H1 (cell line): ENCODE results near the gene ANKH. TPM values are rescaled to one million over a fixed set of nuclear protein-coding genes. Genes with fewer than 3 reads are reported as not detected.

Source experiments
- GABPA ChIP-seq: IDR thresholded peaks from 2 replicates; pipeline ENCODE4 v1.6.1; 2011; ENCODE audit warnings: mild to moderate bottlenecking, low read length, moderate library complexity, borderline replicate concordance; ENCODE audit not compliant: insufficient read depth
- POLR2AphosphoS5 ChIP-seq: IDR thresholded peaks from 2 replicates; pipeline ENCODE4 v1.6.1; 2011; ENCODE audit warnings: low read depth, low read length
- SIN3A ChIP-seq, 2 experiments: IDR thresholded peaks in 1 of 2; conservative IDR thresholded peaks in 1 of 2; 2 replicates each; pipeline ENCODE4 v1.6.1; 2011 to 2012; ENCODE audit warnings: low read length in 2 of 2, improper control_type of control experiment in 1 of 2, low read depth in 1 of 2, mild to moderate bottlenecking in 1 of 2
- polyA plus RNA-seq, 7 experiments: library from polyadenylated mRNA; depleted of rRNA in 3 of 7; stranded (reverse) in 5 of 7; unstranded in 2 of 7; fragments of >200 nt in 5 of 7; fragments of 200-250 nt in 2 of 7; gene quantifications; 1 replicate in 5 of 7; 2 replicates in 1 of 7; 4 replicates in 1 of 7; pipeline versions ENCODE4 v1.2.1 to v1.2.3, GENCODE V29; 2011 to 2013; ENCODE audit warnings: missing spikeins in 2 of 7, mixed read lengths in 2 of 7
- total RNA-seq: library from RNA; stranded (reverse); fragmentation: NEBNext Ultra II Directional; extraction: Animal tissue kit (Norgen Biotek cat#: 25700); gene quantifications from 2 replicates; pipeline ENCODE4 v1.2.1, GENCODE V29; 2021

The ANKH gene
- total and polyA plus RNA-seq, 2 of the 8 experiments (the other 6 are each of a cell fraction or from before 2014, with no cell fraction given), result 5.3 to 13.0 TPM

DNA sequence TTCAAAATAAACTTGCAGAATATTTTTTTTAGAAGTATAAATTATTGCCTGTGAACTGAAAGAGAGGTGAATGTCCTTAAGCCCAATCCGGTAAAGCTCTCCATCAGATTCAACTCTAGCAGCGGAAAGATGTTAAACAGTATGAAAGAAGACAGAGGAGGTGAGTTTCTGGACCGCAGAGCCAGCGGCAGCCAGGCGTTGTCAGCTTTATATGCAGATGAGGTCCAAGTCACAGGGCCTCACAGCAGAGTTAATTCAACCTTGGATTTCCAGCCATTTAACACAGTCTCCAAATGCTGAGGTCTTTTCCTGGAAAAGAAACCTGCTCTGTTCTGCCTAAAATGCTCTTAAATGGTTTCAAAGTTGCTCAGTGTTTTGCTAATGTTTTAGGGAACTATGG is 131.6 kb downstream of the ANKH start (continued):
- TF ChIP-seq SIN3A (conservative IDR thresholded peaks at IDR 0.05 in 1 of 2, IDR thresholded peaks at IDR 0.05 in 1 of 2; ENCODE audit: low read depth in 1 of 2, low read length in 2 of 2) (no peak), GABPA (no peak), POLR2AphosphoS5 (no peak)
